Activated gamma-delta T cell treated with Interleukin-2 at 50 U/mL for 16 hours (primary cell): ENCODE data around the gene ADCY1.

Experiments
- DNase-seq: peaks from one replicate; pipeline ENCODE4 v3.0.0-alpha.2; 2020

Gene ADCY1

GRCh38 chr7:45578022-45578421 lies 3.9 kb downstream of the ADCY1 start:
- DNase-seq = no peak

DNA sequence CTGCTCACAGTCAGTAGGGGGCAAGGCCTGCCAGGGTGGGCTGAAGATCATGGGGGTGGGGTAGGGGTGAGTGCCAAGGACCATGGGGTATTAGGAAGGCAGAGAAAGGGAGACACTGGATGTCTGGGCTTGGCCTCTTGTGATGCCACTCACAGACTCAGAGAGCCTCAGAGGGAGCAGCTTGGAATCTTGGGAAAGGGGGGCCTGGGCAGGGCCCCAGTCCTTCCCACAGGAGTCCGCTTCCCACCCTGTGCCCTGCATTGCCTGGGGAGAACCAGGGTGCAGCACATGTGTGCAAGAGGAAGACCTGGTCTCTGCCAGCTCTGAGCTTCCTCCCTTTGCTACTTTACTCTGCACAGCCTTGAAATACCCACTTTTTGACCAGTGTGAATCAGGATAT lies 4.3 kb downstream of the ADCY1 start:
- DNase-seq = no peak

- no peak for DNase-seq
These were observed 5.2 kb downstream of the ADCY1 start for GRCh38 chr7:45579391-45579801.

GRCh38 chr7:45580053-45580872 lies 6.1 kb downstream of the ADCY1 start:
- no peak for DNase-seq

- no peak for DNase-seq
These were observed 7.2 kb downstream of the ADCY1 start for GRCh38 chr7:45581271-45581780.

GRCh38 chr7:45582136-45582749 lies 8.1 kb downstream of the ADCY1 start:
- no peak for DNase-seq

DNA sequence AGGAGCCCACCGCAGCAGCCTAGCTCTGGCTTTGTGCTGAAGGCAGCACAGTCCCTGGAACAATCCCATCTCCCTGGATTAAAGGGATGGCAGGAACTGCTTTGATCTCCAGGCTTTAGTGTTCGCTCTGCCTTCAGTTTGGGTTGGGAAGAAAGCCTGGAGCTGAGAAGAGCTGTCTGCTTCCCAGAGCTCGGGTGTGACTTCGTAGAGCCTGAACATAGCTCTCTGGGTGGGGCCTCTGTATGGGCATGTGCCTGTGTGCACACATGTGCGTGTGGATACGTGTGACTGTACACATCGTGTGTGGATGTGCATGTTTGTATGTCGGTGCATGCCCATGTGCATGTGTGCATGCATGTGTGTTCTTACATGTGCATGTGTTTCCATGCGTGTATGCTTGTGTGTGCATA lies 8.7 kb downstream of the ADCY1 start:
- DNase-seq = no peak

GRCh38 chr7:45583296-45583695 lies 9.1 kb downstream of the ADCY1 start:
- no peak for DNase-seq

DNA sequence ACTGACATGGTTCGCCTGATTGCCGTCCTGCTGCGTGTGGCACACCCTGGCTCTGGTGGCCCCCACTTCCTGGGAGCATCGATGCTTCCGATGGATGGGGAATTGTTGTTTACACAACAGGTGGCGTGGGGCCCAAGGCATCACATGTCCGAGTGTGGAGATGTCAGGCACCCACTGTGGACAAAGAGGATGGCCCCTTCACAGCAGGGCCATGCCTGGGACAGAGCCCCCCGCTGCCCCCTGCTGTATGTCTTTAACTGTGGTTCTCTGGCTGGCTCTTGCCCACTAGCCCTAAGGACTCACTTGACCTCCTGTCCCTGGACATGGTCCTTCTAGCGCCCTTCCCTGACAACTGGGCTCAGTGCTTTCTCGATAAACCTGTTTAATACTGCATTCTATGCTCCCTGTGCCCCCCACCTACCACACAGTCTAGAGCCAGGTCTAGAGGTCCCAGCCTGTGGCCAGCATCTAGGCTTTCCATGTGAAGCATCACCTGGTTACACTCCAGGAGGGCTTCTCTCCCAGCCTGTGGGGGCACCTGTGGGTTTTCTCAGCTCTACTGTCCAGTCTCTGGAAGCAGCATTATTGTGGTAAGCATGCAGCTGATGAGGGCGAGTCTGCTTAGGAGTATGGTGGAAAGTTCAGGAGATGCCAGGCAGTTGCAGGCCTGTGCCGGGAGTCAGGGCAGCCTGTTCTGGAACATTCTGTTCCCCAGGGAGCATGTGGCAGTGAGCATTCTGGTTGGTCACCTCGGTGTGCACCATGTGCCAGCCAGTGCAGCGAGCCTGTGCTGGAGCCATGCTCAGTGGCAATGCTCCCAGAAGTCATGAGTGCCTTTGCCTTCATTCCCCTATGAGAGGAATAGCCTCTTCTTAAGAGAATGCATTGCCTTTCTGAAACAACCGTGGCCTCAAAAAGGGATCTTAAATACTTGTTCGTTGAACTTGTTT lies 10.4 kb downstream of the ADCY1 start:
- DNase-seq = no peak

DNA sequence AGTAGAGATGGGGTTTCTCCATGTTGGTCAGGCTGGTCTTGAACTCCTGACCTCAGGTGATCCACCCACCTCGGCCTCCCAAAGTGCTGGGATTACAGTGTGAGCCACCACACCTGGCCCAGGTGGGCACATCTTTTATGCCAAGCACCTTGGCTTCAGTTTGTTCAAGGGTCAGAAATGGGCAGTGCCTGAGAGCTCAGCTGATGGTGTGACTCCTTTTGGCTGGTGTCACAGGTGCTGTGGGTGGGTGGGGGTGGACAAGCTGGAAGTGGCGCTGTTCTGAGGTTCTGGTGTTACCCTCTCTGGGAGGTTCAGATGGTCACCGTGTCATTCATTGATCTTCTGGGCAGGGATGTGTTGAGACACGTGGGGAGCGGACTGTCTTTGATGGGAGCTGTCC lies 11.5 kb downstream of the ADCY1 start:
- DNase-seq = no peak

DNA sequence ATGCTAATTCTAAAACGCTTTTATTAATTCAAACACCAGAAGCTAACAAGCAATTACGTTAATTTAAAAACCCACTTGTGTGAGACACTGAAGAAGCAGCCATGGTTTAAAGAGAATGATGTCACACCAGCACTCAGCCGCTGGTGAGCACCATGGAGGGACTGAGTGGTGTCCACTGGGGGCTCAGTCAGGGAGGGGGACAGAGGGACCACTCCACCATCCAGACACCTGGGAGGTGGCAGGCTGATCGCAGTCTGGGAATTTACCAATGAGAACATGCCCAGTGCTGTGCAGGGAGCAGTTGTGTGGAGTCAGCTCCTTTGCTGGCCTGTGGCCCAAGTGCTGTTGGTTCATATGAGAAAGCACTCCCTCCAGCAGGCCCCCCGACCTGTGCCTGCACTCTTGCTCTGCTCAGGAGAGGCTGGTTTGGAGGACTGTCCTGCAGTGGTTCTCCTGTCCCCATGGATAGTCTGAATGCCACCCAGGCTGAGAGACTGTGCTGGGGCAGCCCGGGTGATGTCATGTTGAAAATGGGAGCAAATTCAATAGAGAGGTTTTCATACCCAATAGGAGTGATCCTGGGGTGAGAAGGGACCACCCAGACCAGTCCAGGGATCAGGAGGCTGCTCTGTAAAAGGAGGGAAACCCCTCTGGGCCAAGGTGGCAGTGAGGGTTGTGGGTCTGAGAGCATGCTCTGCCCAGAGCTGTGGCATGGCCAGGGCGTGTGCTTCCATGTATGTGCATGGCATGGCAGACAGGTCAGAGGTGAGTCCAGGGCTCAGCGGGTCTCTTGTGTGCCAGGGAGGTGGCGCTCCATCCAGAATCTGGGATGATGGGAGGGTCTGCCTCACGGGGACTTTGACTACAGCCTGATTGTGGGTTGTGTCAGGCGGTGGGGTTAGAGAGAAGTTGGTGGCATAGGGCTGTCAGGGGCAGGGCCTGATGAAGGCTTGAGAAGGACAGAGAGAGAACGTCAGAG lies 12.7 kb downstream of the ADCY1 start:
- no peak for DNase-seq

DNA sequence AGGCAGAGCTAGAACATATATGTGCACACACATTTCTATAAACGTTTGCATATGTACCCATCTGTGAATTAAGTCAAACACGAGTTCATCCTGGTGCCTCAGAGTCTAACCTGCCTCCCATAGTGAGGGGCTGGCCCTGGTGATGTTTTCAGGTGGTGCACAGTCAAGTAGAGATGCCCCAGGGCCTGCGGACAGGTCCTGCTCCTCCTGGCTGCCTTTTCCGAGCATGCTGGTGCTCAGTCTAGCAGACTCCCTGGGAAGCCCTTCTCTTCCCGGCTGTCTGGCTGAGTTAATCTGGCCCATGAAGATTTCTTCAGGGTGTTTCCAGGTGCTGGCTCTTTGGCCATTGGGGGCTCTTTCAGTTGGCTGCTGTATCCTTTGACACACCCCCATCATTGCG lies 14.3 kb downstream of the ADCY1 start:
- DNase-seq = no peak

DNA sequence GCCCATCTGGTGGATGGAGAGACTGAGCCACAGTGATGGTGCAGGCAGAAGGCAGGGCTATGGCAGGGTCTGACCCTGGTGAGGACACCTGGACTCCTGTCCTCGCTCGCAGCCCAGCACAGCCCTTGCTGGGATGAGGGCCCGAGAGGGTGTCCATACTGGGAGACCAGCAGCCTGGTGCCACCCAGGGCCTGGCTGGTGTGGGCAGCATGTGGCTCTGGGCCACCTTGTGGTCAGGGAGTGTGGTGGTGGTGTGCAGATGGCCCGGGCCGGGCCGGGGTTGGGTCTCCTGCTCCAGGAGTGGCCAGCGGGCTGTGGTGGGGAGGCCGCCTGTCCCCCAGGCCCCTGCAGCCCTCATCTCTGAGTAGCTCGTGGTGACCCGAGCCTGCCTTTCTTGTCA lies 14.9 kb downstream of the ADCY1 start:
- no peak for DNase-seq

- DNase-seq = no peak
These were observed 15.9 kb downstream of the ADCY1 start for GRCh38 chr7:45589915-45590678.

DNA sequence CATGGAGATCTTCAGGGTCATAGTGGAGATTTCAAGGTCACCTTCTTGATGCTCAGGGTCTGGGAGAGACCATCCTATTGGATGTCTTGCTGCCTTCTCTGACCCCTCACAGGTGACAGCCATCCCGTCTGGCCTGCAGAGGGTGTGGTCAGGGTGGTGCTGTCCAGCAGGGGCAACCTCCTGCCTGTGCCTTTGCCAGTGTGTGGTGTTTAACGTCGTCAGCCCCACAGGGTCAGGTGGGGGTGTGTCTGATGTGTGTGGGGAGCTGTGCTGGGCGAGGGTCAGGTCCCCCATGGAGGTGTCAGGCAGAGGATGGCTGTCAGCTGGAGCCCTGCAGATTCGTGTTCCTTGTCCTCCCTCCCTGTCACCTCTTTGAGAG lies 16.5 kb downstream of the ADCY1 start:
- DNase-seq = no peak

- no peak for DNase-seq
These were observed 17.1 kb downstream of the ADCY1 start for GRCh38 chr7:45591101-45591906.

- no peak for DNase-seq
These were observed 18.2 kb downstream of the ADCY1 start for GRCh38 chr7:45592230-45592991.

- no peak for DNase-seq
These were observed 19.0 kb downstream of the ADCY1 start for GRCh38 chr7:45593121-45593541.

- no peak for DNase-seq
These were observed 19.7 kb downstream of the ADCY1 start for GRCh38 chr7:45593877-45594276.
